T-helper 2 cell (primary cell): Measurements from ENCODE around the gene SOHLH2.

Experiments
- DNase-seq, 5 experiments: peaks; one replicate each; pipeline versions ENCODE4 v3.0.0 to v3.0.0-alpha.2; 2012 to 2022
- total RNA-seq, 2 donors: gene quantifications; one replicate each; lab custom pipeline; 2026; lab: John Stamatoyannopoulos, UW

The SOHLH2 gene
- total RNA-seq: 0 reads per million in 2 donors

- DNase-seq: no peak
Measured at GRCh38 chr13:36214163-36214921, at the start of gene SOHLH2. Gene SOHLH2 (minus strand): TSS chr13:36214556. CDS start chr13:36214526, 30 bp downstream.

GRCh38 chr13:36261976-36262375 is 47.6 kb upstream of the SOHLH2 start:
- DNase-seq: no peak

- no peak for DNase-seq
Measured at GRCh38 chr13:36261011-36261410, 46.7 kb upstream of the SOHLH2 start.

GRCh38 chr13:36259361-36260137 is 45.2 kb upstream of the SOHLH2 start:
- no peak for DNase-seq

- no peak for DNase-seq
Measured at GRCh38 chr13:36258831-36259230, 44.5 kb upstream of the SOHLH2 start.

- no peak for DNase-seq
Measured at GRCh38 chr13:36251526-36251925, 37.2 kb upstream of the SOHLH2 start.

GRCh38 chr13:36251017-36251416 is 36.7 kb upstream of the SOHLH2 start:
- DNase-seq: no peak

- no peak for DNase-seq
Measured at GRCh38 chr13:36248700-36249099, 34.3 kb upstream of the SOHLH2 start.

- DNase-seq: no peak
Measured at GRCh38 chr13:36244990-36245389, 30.6 kb upstream of the SOHLH2 start.

GRCh38 chr13:36244073-36244472 is 29.7 kb upstream of the SOHLH2 start:
- no peak for DNase-seq

GRCh38 chr13:36242761-36243160 is 28.4 kb upstream of the SOHLH2 start:
- DNase-seq: no peak

- DNase-seq: no peak
Measured at GRCh38 chr13:36231236-36231635, 16.9 kb upstream of the SOHLH2 start.

GRCh38 chr13:36224730-36225129 is 10.4 kb upstream of the SOHLH2 start:
- DNase-seq: no peak

GRCh38 chr13:36219883-36220282 is 5.5 kb upstream of the SOHLH2 start:
- DNase-seq: no peak

- no peak for DNase-seq
Measured at GRCh38 chr13:36217456-36217855, 3.1 kb upstream of the SOHLH2 start.

GRCh38 chr13:36212789-36213188 is 1.6 kb downstream of the SOHLH2 start:
- no peak for DNase-seq

- DNase-seq: no peak
Measured at GRCh38 chr13:36211567-36211966, 2.8 kb downstream of the SOHLH2 start.

GRCh38 chr13:36210738-36211137 is 3.6 kb downstream of the SOHLH2 start:
- no peak for DNase-seq

- DNase-seq: no peak
Measured at GRCh38 chr13:36207672-36208071, 6.7 kb downstream of the SOHLH2 start.

- DNase-seq: no peak
Measured at GRCh38 chr13:36193151-36193855, 21.1 kb downstream of the SOHLH2 start.

- DNase-seq: no peak
Measured at GRCh38 chr13:36192166-36192565, 22.2 kb downstream of the SOHLH2 start.

GRCh38 chr13:36190771-36191170 is 23.6 kb downstream of the SOHLH2 start:
- DNase-seq: no peak

GRCh38 chr13:36188441-36188840 is 25.9 kb downstream of the SOHLH2 start:
- no peak for DNase-seq
